Measurements from ENCODE around the gene ELOVL2. TPM values are rescaled to one million over a fixed set of nuclear protein-coding genes. Genes with fewer than 3 reads are reported as not detected.

The ELOVL2 gene
- total RNA-seq, 2 donors from 2014 or later = 0.41 to 0.78 TPM

GRCh38 chr6:11065436-11066202, 21.5 kb upstream of the ELOVL2 start:
- TF ChIP-seq, protein P1, sequence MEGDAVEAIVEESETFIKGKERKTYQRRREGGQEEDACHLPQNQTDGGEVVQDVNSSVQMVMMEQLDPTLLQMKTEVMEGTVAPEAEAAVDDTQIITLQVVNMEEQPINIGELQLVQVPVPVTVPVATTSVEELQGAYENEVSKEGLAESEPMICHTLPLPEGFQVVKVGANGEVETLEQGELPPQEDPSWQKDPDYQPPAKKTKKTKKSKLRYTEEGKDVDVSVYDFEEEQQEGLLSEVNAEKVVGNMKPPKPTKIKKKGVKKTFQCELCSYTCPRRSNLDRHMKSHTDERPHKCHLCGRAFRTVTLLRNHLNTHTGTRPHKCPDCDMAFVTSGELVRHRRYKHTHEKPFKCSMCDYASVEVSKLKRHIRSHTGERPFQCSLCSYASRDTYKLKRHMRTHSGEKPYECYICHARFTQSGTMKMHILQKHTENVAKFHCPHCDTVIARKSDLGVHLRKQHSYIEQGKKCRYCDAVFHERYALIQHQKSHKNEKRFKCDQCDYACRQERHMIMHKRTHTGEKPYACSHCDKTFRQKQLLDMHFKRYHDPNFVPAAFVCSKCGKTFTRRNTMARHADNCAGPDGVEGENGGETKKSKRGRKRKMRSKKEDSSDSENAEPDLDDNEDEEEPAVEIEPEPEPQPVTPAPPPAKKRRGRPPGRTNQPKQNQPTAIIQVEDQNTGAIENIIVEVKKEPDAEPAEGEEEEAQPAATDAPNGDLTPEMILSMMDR (IDR thresholded peaks at IDR 0.05) = no peak
- no peaks in the 10 kb centered on the region for H3K27me3 ChIP-seq (replicated peaks; ENCODE audit: insufficient read depth)
- H3K36me3 ChIP-seq = no peaks in the 10 kb centered on the region
- DNase-seq (ENCODE audit: low spot score) = no peak
- no peaks in the 10 kb centered on the region for H3K4me1 ChIP-seq (ENCODE audit: control insufficient read depth in 1 of 2, low read depth in 2 of 2)
- H3K9me3 ChIP-seq = no peaks in the 10 kb centered on the region
- H3K27ac ChIP-seq = no peak overlapping the region
- no peak for ATAC-seq (ENCODE audit: insufficient number of reproducible peaks, low FRiP score, low read depth)
- H3K4me3 ChIP-seq = no peak overlapping the region

GRCh38 chr6:11064836-11065235, 20.7 kb upstream of the ELOVL2 start:
- H3K27me3 ChIP-seq (replicated peaks; ENCODE audit: insufficient read depth) = no peaks in the 10 kb centered on the region
- H3K4me1 ChIP-seq (ENCODE audit: control insufficient read depth in 1 of 2, low read depth in 2 of 2) = no peaks in the 10 kb centered on the region
- no peaks in the 10 kb centered on the region for H3K36me3 ChIP-seq
- ATAC-seq (ENCODE audit: insufficient number of reproducible peaks, low FRiP score, low read depth) (no peak), DNase-seq (ENCODE audit: low spot score) (no peak)
- no peak overlapping the region for H3K4me3 ChIP-seq
- H3K27ac ChIP-seq = no peak overlapping the region
- TF ChIP-seq, protein P1 (IDR thresholded peaks at IDR 0.05) = no peak
- no peaks in the 10 kb centered on the region for H3K9me3 ChIP-seq

GRCh38 chr6:11062715-11063114, 18.6 kb upstream of the ELOVL2 start:
- Histone ChIP-seq H3K36me3 (no peaks in the 10 kb centered on the region), H3K9me3 (no peaks in the 10 kb centered on the region), H3K4me3 (no peak overlapping the region), H3K27me3 (replicated peaks; ENCODE audit: insufficient read depth) (no peaks in the 10 kb centered on the region), H3K27ac (no peak overlapping the region), H3K4me1 (ENCODE audit: control insufficient read depth in 1 of 2, low read depth in 2 of 2) (no peaks in the 10 kb centered on the region)
- TF ChIP-seq, protein P1 (IDR thresholded peaks at IDR 0.05) = no peak
- ATAC-seq (ENCODE audit: insufficient number of reproducible peaks, low FRiP score, low read depth) (no peak), DNase-seq (ENCODE audit: low spot score) (no peak)

GRCh38 chr6:11062083-11062482, 18.0 kb upstream of the ELOVL2 start:
- H3K9me3 ChIP-seq = no peaks in the 10 kb centered on the region
- no peak overlapping the region for H3K4me3 ChIP-seq
- no peaks in the 10 kb centered on the region for H3K4me1 ChIP-seq (ENCODE audit: control insufficient read depth in 1 of 2, low read depth in 2 of 2)
- TF ChIP-seq, protein P1 (IDR thresholded peaks at IDR 0.05) = no peak
- H3K27ac ChIP-seq = no peak overlapping the region
- DNase-seq (ENCODE audit: low spot score) (no peak), ATAC-seq (ENCODE audit: insufficient number of reproducible peaks, low FRiP score, low read depth) (no peak)
- H3K36me3 ChIP-seq = no peaks in the 10 kb centered on the region
- H3K27me3 ChIP-seq (replicated peaks; ENCODE audit: insufficient read depth) = no peaks in the 10 kb centered on the region

DNA sequence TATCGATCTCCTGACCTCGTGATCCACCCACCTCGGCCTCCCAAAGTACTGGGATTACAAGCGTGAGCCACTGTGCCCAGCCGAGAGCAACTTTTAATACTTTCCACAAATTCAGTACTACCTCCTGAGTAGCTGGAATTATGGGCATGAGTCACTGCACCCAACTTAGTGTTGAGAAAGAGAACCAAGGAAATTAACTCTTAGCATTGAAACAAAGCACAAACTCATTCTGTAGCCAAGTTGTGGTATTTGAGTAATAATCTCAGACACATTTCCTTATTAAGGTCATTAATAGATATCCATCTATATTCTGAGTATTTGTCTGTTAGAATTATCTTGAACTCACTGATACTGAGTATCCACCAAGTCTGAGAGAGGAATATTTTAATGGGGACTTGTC, 14.3 kb upstream of the ELOVL2 start:
- Histone ChIP-seq H3K36me3 (no peaks in the 10 kb centered on the region), H3K4me1 (ENCODE audit: control insufficient read depth in 1 of 2, low read depth in 2 of 2) (no peaks in the 10 kb centered on the region), H3K4me3 (no peak overlapping the region), H3K27ac (no peak overlapping the region), H3K9me3 (no peaks in the 10 kb centered on the region), H3K27me3 (replicated peaks; ENCODE audit: insufficient read depth) (no peaks in the 10 kb centered on the region)
- DNase-seq (ENCODE audit: low spot score) = no peak
- ATAC-seq (ENCODE audit: insufficient number of reproducible peaks, low FRiP score, low read depth) = no peak
- TF ChIP-seq, protein P1 (IDR thresholded peaks at IDR 0.05) = no peak

Measured in thoracic aorta (tissue), 2 donors.